GM18517 (cell line): ENCODE results near the gene SETD6.

Source experiments
- ATAC-seq: cut with Tn5 transposase; IDR thresholded peaks from one replicate; pipeline ENCODE4 v1.9.1; 2021; ENCODE audit warnings: mild to moderate bottlenecking, moderate library complexity; ENCODE audit not compliant: unreplicated experiment

SETD6 gene

GRCh38 chr16:58493756-58494431 is 21.4 kb upstream of the SETD6 start:
- ATAC-seq: no peak

- ATAC-seq: peak; percentile 86
Measured at GRCh38 chr16:58494981-58495520, 20.3 kb upstream of the SETD6 start.

DNA sequence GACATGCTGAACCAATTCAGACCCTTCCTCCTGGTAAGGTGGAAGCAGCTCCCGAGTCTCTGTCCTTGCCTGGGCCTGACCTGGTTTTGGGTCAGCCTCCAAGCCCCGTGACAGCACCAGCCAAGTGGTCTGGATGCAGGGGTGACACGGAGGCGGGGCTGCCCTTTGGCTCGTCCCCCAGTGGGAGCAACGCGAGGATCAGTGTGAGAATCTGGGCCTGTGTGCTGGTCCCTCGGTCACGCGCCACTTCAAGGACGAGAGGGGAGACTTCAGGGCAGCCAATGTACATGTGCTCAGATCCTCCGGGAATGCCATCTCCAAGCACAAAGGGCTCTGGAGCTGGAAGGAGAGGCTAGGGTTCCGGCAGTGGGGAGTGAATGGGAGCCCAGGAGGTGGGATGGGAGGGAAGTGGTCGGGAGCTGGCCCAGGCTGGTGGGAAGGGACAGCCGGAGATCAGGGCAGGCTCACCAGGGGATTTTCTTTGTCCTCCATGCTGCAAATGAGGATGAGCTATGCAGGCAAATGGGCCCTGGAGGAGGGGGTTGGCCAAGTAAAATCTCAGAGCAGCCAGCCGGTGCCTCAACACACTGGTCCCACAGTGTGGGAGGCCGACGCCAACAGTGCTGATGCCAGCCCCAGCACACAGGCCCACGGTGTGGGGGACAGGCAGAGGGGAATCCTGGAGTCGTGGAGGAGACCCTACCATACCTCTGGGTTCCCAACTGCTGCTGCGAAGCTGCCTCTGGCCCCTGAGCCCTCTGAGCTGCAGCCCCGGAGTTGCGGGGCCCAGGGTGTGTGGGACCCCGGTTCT is 19.6 kb upstream of the SETD6 start:
- no peak for ATAC-seq

GRCh38 chr16:58497468-58497867 is 17.8 kb upstream of the SETD6 start:
- ATAC-seq: no peak

GRCh38 chr16:58497935-58498334 is 17.4 kb upstream of the SETD6 start:
- no peak for ATAC-seq

GRCh38 chr16:58498341-58499091 is 16.8 kb upstream of the SETD6 start:
- no peak for ATAC-seq

- no peak for ATAC-seq
Measured at GRCh38 chr16:58499092-58499511, 16.2 kb upstream of the SETD6 start.

GRCh38 chr16:58499615-58500351 is 15.5 kb upstream of the SETD6 start, which contains the start of gene NDRG4:
Gene NDRG4, plus strand, starts transcription at chr16:58500143. Its CDS starts 106 bp downstream, at chr16:58500249.
- no peak for ATAC-seq

- no peak for ATAC-seq
Measured at GRCh38 chr16:58500430-58501241, 14.7 kb upstream of the SETD6 start.

- ATAC-seq: no peak
Measured at GRCh38 chr16:58501242-58502131, 13.8 kb upstream of the SETD6 start.

GRCh38 chr16:58502217-58502921 is 12.9 kb upstream of the SETD6 start:
- no peak for ATAC-seq

- no peak for ATAC-seq
Measured at GRCh38 chr16:58503166-58503862, 12.0 kb upstream of the SETD6 start.

GRCh38 chr16:58503863-58504688 is 11.2 kb upstream of the SETD6 start:
- no peak for ATAC-seq

DNA sequence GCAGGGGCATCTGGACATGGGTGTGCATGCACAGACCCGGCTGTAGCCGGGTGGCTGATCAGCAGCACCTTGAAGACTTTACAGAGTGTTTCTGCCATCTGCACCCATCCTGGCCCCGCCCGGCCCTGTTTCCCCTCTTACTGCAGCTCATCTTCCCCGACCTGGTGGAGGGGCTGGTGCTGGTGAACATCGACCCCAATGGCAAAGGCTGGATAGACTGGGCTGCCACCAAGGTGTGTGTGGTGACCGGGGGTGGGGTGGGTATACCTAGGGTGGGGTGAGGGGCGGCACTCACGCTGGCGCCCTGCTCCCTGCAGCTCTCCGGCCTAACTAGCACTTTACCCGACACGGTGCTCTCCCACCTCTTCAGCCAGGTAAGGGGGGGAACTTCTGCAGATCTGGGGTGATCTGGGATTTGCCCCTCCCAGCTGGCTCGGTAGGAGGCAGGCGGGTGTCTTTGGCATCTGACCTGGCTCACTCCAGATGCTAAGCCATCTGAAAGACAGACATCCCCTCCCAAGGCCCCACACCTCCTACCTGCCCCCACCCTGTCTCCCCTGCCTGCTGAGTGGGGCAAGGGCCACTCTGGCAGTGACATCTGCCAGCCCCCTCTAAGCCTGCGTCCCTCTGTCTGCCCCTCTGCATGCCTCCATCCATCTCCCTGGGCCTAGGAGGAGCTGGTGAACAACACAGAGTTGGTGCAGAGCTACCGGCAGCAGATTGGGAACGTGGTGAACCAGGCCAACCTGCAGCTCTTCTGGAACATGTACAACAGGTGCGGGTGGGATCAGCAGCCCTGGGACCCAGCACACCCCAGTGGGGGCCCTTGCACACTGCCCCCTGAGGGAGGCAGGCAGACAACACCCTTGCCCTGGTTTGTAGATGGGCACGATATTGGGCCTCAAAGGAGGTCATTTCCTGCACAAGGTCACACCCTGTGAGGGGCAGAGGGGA is 8.8 kb upstream of the SETD6 start:
- ATAC-seq: no peak

DNA sequence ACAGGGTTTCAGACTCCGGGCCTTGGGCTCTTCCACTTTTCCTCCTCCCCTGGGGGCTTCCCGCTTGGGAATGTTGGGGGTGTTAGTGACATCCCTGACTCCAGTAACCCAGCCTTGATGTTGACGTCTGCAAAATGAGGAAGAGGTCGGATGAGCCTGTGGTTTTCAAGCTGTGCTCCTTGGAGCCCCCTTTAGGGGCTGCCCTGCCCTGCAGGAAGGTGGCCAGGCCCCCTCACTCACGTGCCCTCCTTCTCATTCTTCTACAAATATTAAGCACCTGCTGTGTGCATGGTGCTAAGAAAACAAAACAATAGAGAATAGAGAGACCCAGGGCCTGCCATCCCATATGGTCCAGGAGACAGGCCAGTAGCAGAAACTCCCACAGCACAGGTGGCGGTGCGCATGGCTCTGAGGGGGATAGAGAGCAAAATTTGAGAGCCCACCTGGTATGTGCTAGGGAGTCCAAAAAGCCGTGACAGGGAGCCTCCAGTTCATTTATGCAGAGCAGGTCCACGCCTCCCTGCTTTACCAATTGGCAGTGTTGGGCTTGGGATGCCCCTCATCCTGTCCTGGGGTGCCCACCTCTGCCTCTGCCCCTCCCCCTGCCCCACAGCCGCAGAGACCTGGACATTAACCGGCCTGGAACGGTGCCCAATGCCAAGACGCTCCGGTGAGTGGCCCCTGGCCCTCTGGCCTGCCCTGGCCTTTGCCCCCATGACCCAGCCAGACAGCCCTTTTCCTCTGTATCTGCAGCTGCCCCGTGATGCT is 7.9 kb upstream of the SETD6 start:
- ATAC-seq: no peak
